Keratinocyte (primary cell): ENCODE measurements around the gene ZFP91. TPM values are rescaled to one million over a fixed set of nuclear protein-coding genes. Genes with fewer than 3 reads are reported as not detected.
A peak's percentile ranks its signal among the peaks of the same experiment; 100 is the strongest.

Source experiments
- DNase-seq: peaks from one replicate; pipeline ENCODE4 v3.0.0-alpha.2; 2011; ENCODE audit warnings: low read depth, missing footprints, low spot score
- FAIRE-seq: peaks from 2 replicates; lab custom pipeline; 2011; peaks lifted over from hg19 to GRCh38; lab: Jason Lieb, UNC
- H2AFZ ChIP-seq: 2 replicates; pipeline ENCODE4 v1.6.0; 2012; ENCODE audit warnings: low read length, control low read depth, inconsistent platforms; ENCODE audit not compliant: control insufficient read depth
- H3K27ac ChIP-seq: 2 replicates; pipeline ENCODE4 v1.5.1; 2011; ENCODE audit warnings: low read length; ENCODE audit not compliant: control insufficient read depth, insufficient read depth
- H3K27me3 ChIP-seq: 3 replicates; pipeline ENCODE4 v1.6.0; 2011; ENCODE audit warnings: low read length; ENCODE audit not compliant: control insufficient read depth, insufficient read depth; ENCODE audit errors: extremely low read depth
- H3K36me3 ChIP-seq, 2 experiments: 2 replicates in 1 of 2; 3 replicates in 1 of 2; pipeline ENCODE4 v1.5.1; 2011; ENCODE audit warnings: low read length in 2 of 2, mild to moderate bottlenecking in 1 of 2; ENCODE audit not compliant: control insufficient read depth in 2 of 2, insufficient read depth in 2 of 2; ENCODE audit errors: extremely low read depth in 1 of 2
- H3K4me1 ChIP-seq: 3 replicates; pipeline ENCODE4 v1.5.1; 2011; ENCODE audit warnings: low read length; ENCODE audit not compliant: control insufficient read depth, insufficient read depth; ENCODE audit errors: extremely low read depth
- H3K4me2 ChIP-seq: 3 replicates; pipeline ENCODE4 v1.6.0; 2011; ENCODE audit warnings: low read depth, low read length; ENCODE audit not compliant: control insufficient read depth, insufficient read depth; ENCODE audit errors: extremely low read depth
- H3K4me3 ChIP-seq, 3 experiments: fragments of 200-600 bp in 1 of 3; sonication (generic) in 1 of 3; 2 replicates in 2 of 3; 3 replicates in 1 of 3; pipeline ENCODE4 v1.5.1; 2011 to 2016; ENCODE audit warnings: low read length in 3 of 3, mild to moderate bottlenecking in 3 of 3, control low read depth in 2 of 3, inconsistent platforms in 1 of 3, low read depth in 1 of 3, mixed read lengths in 1 of 3, mixed run types in 1 of 3, moderate library complexity in 1 of 3; ENCODE audit not compliant: control insufficient read depth in 2 of 3, insufficient read depth in 2 of 3; ENCODE audit errors: extremely low read depth in 1 of 3
- H3K79me2 ChIP-seq: 2 replicates; pipeline ENCODE4 v1.6.0; 2012; ENCODE audit warnings: low read length; ENCODE audit not compliant: control insufficient read depth, insufficient read depth
- H3K9ac ChIP-seq: 3 replicates; pipeline ENCODE4 v1.6.0; 2011; ENCODE audit warnings: low read length; ENCODE audit not compliant: control insufficient read depth, insufficient read depth; ENCODE audit errors: extremely low read depth
- H3K9me1 ChIP-seq: 3 replicates; pipeline ENCODE4 v1.6.0; 2011; ENCODE audit warnings: low read length; ENCODE audit not compliant: control insufficient read depth, insufficient read depth; ENCODE audit errors: extremely low read depth
- H3K9me3 ChIP-seq: 2 replicates; pipeline ENCODE4 v1.5.1; 2012; ENCODE audit warnings: low read depth, low read length; ENCODE audit not compliant: control insufficient read depth
- H4K20me1 ChIP-seq: 3 replicates; pipeline ENCODE4 v1.6.0; 2011; ENCODE audit warnings: low read length; ENCODE audit not compliant: control insufficient read depth, insufficient read depth; ENCODE audit errors: extremely low read depth
- CTCF ChIP-seq, 3 experiments: IDR thresholded peaks in 1 of 3; conservative IDR thresholded peaks in 1 of 3; optimal IDR thresholded peaks in 1 of 3; 2 replicates in 2 of 3; 3 replicates in 1 of 3; pipeline versions ENCODE3 to v1.5.1; 2011; ENCODE audit warnings: low read length in 3 of 3, mild to moderate bottlenecking in 3 of 3, moderate library complexity in 2 of 3, control low read depth in 1 of 3, inconsistent platforms in 1 of 3; ENCODE audit not compliant: insufficient read depth in 2 of 3; ENCODE audit errors: extremely low read depth in 1 of 3
- EZH2 ChIP-seq: IDR thresholded peaks from one replicate; pipeline ENCODE4 v1.6.1; 2012; ENCODE audit warnings: inconsistent platforms, mild to moderate bottlenecking, low read length, moderate library complexity
- dilution Hi-C: fragments of 300-500 bp; cut with MboI; formaldehyde crosslinking; loops from one replicate; pipeline ENCODE4 v1.7.0; 2020; ENCODE audit warnings: low sequenced_read_pairs; ENCODE audit not compliant: extremely low pct_ligation_motif_present
- polyA plus RNA-seq, 5 experiments: library from polyadenylated mRNA; depleted of rRNA in 3 of 5; stranded (reverse) in 3 of 5; stranded (forward) in 1 of 5; unstranded in 1 of 5; fragments of >200 nt; gene quantifications; 1 replicate in 1 of 5; 2 replicates in 3 of 5; 3 replicates in 1 of 5; pipeline versions ENCODE4 v1.2.1 to v1.2.3, GENCODE V29; 2011 to 2012; ENCODE audit warnings: missing spikeins in 2 of 5, low read depth in 1 of 5, low replicate concordance in 1 of 5

Gene ZFP91
- polyA plus RNA-seq, 1 donor (not counting 4 experiments of a cell fraction or from before 2014, with no cell fraction given): 45.6 TPM

- dilution Hi-C loops: no loop called here
- Histone ChIP-seq H3K9me3 (no peaks in the 10 kb centered on the region), H2AFZ (no peak overlapping the region), H3K9me1 (no peaks in the 10 kb centered on the region), H3K36me3 (peaks cover 30 to 39% of the 10 kb centered on the region in 2 experiments), H3K27ac (no peak overlapping the region), H3K4me3 (no peak overlapping the region), H3K9ac (no peak overlapping the region), H3K27me3 (no peaks in the 10 kb centered on the region), H4K20me1 (no peaks in the 10 kb centered on the region), H3K4me1 (peaks cover 12% of the 10 kb centered on the region), H3K4me2 (no peak overlapping the region), H3K79me2 (peaks cover 6% of the 10 kb centered on the region)
- FAIRE-seq (no peak), DNase-seq (no peak)
- TF ChIP-seq CTCF (optimal IDR thresholded peaks at IDR 0.05 in 1 of 3, IDR thresholded peaks at IDR 0.05 in 1 of 3, conservative IDR thresholded peaks at IDR 0.05 in 1 of 3; ENCODE audit: extremely low read depth in 1 of 3, insufficient read depth in 2 of 3, low read length in 3 of 3) (no peak), EZH2 (no peak)
Measured at GRCh38 chr11:58615559-58615958, 36.7 kb downstream of the ZFP91 start.

GRCh38 chr11:58616594-58616993 lies 37.7 kb downstream of the ZFP91 start:
- peak; percentile 96 for FAIRE-seq
- no peaks in the 10 kb centered on the region for H3K9me3 ChIP-seq
- peaks cover 29 to 39% of the 10 kb centered on the region in 2 experiments for H3K36me3 ChIP-seq
- no peak for TF ChIP-seq EZH2
- TF ChIP-seq CTCF (optimal IDR thresholded peaks at IDR 0.05 in 1 of 3, IDR thresholded peaks at IDR 0.05 in 1 of 3, conservative IDR thresholded peaks at IDR 0.05 in 1 of 3; ENCODE audit: extremely low read depth in 1 of 3, insufficient read depth in 2 of 3, low read length in 3 of 3): no peak
- H2AFZ ChIP-seq: no peak overlapping the region
- no peak overlapping the region for H3K4me2 ChIP-seq
- H3K9ac ChIP-seq: no peak overlapping the region
- H3K4me3 ChIP-seq: no peak overlapping the region
- no peaks in the 10 kb centered on the region for H3K27me3 ChIP-seq
- peak overlapping the region; percentile 17 for H3K27ac ChIP-seq
- peaks cover 20% of the 10 kb centered on the region for H3K4me1 ChIP-seq
- H3K79me2 ChIP-seq: peaks cover 6% of the 10 kb centered on the region
- dilution Hi-C loops: no loop called here
- H3K9me1 ChIP-seq: no peaks in the 10 kb centered on the region
- no peak for DNase-seq
- no peaks in the 10 kb centered on the region for H4K20me1 ChIP-seq
